Right renal pelvis (tissue), 4 donors: ENCODE results near the gene IMPDH1. TPM values are rescaled to one million over a fixed set of nuclear protein-coding genes. Genes with fewer than 3 reads are reported as not detected.
"Not testable (repeated sequence)": the region's sequence is repeated elsewhere in the genome, so short reads cannot be mapped to it uniquely, and the experiment has no call there.

Experiments used
- DNase-seq, 4 donors: peaks; one replicate each; pipeline ENCODE4 v3.0.0-alpha.2; 2013; ENCODE audit warnings: low read depth in 4 of 4, low spot score in 3 of 4, missing footprints in 1 of 4
- polyA plus RNA-seq, 4 donors: library from polyadenylated mRNA; unstranded; fragments of 120-200 nt; gene quantifications; one replicate each; pipeline ENCODE4 v1.2.1, GENCODE V29; 2013; ENCODE audit not compliant: insufficient read length in 4 of 4

Gene IMPDH1
- polyA plus RNA-seq: 10 to 100 TPM; 25.5 to 31.5 (median 28.1) TPM

- peak in 2 of 4 donors; percentile 55 to 58 for DNase-seq
Measured at GRCh38 chr7:128409596-128410450, at the start of gene IMPDH1. TSS of gene IMPDH1 (minus strand) at chr7:128409982. CDS start at chr7:128409901, 81 bp downstream.

- DNase-seq: peak in 2 of 4 donors; percentile 37 to 39
Measured at GRCh38 chr7:128459394-128459878, 49.7 kb upstream of the IMPDH1 start.

- no peak for DNase-seq
Measured at GRCh38 chr7:128458956-128459355, 49.2 kb upstream of the IMPDH1 start.

GRCh38 chr7:128457385-128457784 lies 47.6 kb upstream of the IMPDH1 start:
- DNase-seq: not testable (repeated sequence)

- peak in 1 of 4 donors; percentile 13 for DNase-seq
Measured at GRCh38 chr7:128456255-128456725, 46.5 kb upstream of the IMPDH1 start.

GRCh38 chr7:128455543-128456254 lies 45.9 kb upstream of the IMPDH1 start, which contains the start of gene HILPDA:
TSS of gene HILPDA (plus strand) at chr7:128455878. CDS start at chr7:128457269, 1,391 bp downstream.
- peak; percentile 73 to 86 (median 78) for DNase-seq

GRCh38 chr7:128454808-128455542 lies 45.2 kb upstream of the IMPDH1 start:
- DNase-seq: peak in 1 of 4 donors; percentile 10

GRCh38 chr7:128453836-128454804 lies 44.3 kb upstream of the IMPDH1 start:
- peak; percentile 74 to 81 (median 78) for DNase-seq

GRCh38 chr7:128452552-128452951 lies 42.8 kb upstream of the IMPDH1 start:
- DNase-seq: no peak

GRCh38 chr7:128450913-128451312 lies 41.1 kb upstream of the IMPDH1 start:
- DNase-seq: no peak

GRCh38 chr7:128450409-128450808 lies 40.6 kb upstream of the IMPDH1 start:
- no peak for DNase-seq

- no peak for DNase-seq
Measured at GRCh38 chr7:128448751-128449302, 39.0 kb upstream of the IMPDH1 start.

GRCh38 chr7:128447941-128448564 lies 38.3 kb upstream of the IMPDH1 start:
- DNase-seq: no peak

GRCh38 chr7:128446306-128446705 lies 36.5 kb upstream of the IMPDH1 start:
- no peak for DNase-seq

- no peak for DNase-seq
Measured at GRCh38 chr7:128443831-128444600, 34.2 kb upstream of the IMPDH1 start.

GRCh38 chr7:128442356-128442755 lies 32.6 kb upstream of the IMPDH1 start:
- no peak for DNase-seq

GRCh38 chr7:128437426-128438332 lies 27.9 kb upstream of the IMPDH1 start:
- no peak for DNase-seq
